ENCODE results near the gene DNAH10.
A peak's percentile ranks its signal among the peaks of the same experiment; 100 is the strongest.

Gene DNAH10

DNA sequence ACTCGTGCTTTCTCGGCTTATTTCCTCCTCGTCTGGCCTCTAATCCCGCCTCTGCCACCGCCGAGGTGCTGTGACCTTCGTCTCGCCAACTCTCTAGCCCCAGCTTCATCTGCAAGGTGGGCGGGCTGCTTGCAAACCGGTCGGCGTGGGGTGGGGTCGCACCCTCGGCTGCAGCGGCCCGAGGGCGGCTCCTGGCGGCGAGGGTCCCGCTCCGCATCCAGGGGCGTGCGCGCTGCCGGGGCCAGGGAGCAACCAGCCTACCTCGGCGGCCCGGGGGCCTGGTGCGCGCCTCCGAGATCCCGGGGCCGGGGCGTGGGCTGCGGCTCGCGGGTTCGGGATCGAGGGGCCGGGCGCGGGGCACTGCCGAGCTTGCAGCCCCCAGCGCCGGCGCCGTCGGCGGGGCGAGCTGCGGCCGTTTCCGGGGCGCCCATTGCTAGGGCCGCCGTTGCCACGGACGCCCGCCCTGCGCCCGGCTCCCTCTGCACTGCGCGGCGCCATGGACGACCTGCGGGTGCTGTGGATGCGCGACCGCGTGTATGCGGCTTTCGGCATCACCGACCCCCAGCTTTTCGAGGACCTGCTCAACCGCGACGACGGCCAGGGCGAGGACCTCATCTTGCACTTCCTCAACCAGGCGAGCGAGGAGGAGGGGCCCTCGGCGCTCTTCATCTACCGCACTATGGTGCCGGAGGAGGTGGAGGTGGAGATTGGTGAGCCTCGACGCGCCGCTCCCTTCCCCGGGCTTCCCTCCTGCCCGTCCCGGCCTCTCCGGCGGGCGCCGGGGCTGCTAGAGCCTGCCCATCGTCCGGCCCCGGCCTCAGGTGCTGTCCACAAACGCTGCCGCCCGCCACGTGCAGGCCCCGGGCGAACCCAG lies at the start of gene DNAH10:
Gene DNAH10 (plus strand): TSS at position 461 of the 874 bp plus-strand sequence. CDS start 36 bp downstream, at position 497.
- Histone ChIP-seq H3K27ac (ENCODE audit: low read depth, low read length) (no peak within 1 kb of the TSS), H3K4me3 (ENCODE audit: low read depth in 1 of 2, low read length in 2 of 2) (no peak within 1 kb of the TSS), H3K9me3 (ENCODE audit: low read length) (no peaks in the 10 kb centered on the region), H3K27me3 (ENCODE audit: control insufficient read depth in 1 of 2, insufficient read depth in 2 of 2, low read length in 2 of 2) (peaks cover 4 to 19% of the 10 kb centered on the region in 2 donors), H3K4me1 (ENCODE audit: insufficient read depth, low read length) (no peaks in the 10 kb centered on the region), H3K9ac (ENCODE audit: low read length) (no peak within 1 kb of the TSS), H3K36me3 (ENCODE audit: insufficient read depth, low read length) (peaks cover 4% of the 10 kb centered on the region)

DNA sequence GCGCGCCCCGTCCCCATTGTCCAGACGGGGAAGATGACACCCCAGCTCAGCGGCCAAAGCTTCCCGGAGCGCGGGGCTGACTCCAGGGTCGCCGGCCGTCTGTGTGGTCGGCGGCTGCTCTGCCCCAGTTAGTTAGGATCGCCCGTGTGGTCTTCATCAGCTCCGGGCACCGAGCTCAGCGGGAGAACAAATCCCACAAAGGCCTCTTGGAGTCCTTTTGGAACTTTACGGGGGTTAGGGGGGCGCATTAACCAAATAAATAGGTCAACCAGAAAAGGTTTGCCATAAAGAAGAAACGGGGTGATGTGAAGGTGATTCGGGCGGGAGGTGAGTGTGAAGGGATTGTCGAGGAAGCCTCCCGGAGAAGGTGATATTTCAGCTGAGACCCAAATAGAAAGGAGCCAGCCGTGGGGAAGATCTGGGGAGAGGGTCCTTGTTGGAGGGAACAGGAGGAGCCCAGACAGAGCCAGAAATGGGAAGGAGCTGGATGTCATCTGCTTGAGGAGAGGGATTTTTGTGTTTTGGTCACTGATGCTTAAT lies 49.3 kb upstream of the DNAH10 start:
- peak overlapping the region; percentile 76 for H3K9ac ChIP-seq (ENCODE audit: low read length)
- H3K4me1 ChIP-seq (ENCODE audit: insufficient read depth, low read length) = peaks cover 18% of the 10 kb centered on the region
- no peaks in the 10 kb centered on the region for H3K27me3 ChIP-seq (ENCODE audit: control insufficient read depth in 1 of 2, insufficient read depth in 2 of 2, low read length in 2 of 2)
- H3K9me3 ChIP-seq (ENCODE audit: low read length) = no peaks in the 10 kb centered on the region
- H3K36me3 ChIP-seq (ENCODE audit: insufficient read depth, low read length) = no peaks in the 10 kb centered on the region
- H3K27ac ChIP-seq (ENCODE audit: low read depth, low read length) = peak overlapping the region; percentile 76
- H3K4me3 ChIP-seq (ENCODE audit: low read depth in 1 of 2, low read length in 2 of 2) = peak overlapping the region; percentile 76 to 98

GRCh38 chr12:123713398-123713797 lies 48.7 kb upstream of the DNAH10 start:
- no peaks in the 10 kb centered on the region for H3K27me3 ChIP-seq (ENCODE audit: control insufficient read depth in 1 of 2, insufficient read depth in 2 of 2, low read length in 2 of 2)
- H3K9me3 ChIP-seq (ENCODE audit: low read length) = no peaks in the 10 kb centered on the region
- no peaks in the 10 kb centered on the region for H3K36me3 ChIP-seq (ENCODE audit: insufficient read depth, low read length)
- peaks cover 18% of the 10 kb centered on the region for H3K4me1 ChIP-seq (ENCODE audit: insufficient read depth, low read length)
- no peak overlapping the region for H3K27ac ChIP-seq (ENCODE audit: low read depth, low read length)
- peak overlapping the region; percentile 76 for H3K9ac ChIP-seq (ENCODE audit: low read length)
- H3K4me3 ChIP-seq (ENCODE audit: low read depth in 1 of 2, low read length in 2 of 2) = peak overlapping the region in 1 of 2 donors; percentile 76

DNA sequence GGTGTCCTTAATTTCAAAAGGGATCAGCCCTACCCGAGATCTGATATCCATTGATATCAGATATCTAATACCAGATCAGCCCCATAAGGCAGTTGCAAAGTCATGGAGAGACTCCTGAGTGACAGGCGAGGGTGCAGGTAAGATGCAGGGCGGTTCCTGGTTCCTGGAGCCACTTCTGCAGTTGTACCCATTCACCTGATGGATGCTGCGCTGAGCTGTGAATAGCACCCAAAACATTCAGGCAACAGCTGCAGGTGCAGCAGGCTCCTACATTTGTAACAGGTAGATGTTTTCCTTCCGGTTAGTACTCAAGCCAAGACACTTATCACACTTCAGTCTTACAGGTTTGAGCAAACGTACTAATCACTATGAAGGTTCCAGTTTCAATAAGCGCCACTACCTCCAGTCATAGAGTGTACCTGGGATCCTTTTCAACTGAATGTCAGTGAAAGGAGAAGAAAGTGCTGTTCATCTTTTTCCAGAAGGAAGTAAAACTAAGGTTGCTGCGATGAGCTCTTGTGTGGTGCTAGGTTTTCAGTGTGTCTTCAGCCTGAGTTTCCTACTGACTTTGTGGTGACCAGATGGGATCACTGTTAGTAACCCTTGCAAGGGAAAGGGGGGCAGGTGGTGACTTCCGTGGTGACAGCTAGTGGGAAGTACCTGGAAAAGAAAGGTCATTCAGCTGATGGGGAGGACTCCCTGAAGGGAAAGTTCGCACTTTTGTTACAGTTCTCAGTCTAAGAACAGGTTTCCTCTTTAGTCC lies 48.1 kb upstream of the DNAH10 start:
- H3K4me1 ChIP-seq (ENCODE audit: insufficient read depth, low read length) = peaks cover 18% of the 10 kb centered on the region
- peak overlapping the region in 1 of 2 donors; percentile 76 for H3K4me3 ChIP-seq (ENCODE audit: low read depth in 1 of 2, low read length in 2 of 2)
- no peaks in the 10 kb centered on the region for H3K9me3 ChIP-seq (ENCODE audit: low read length)
- H3K9ac ChIP-seq (ENCODE audit: low read length) = no peak overlapping the region
- H3K36me3 ChIP-seq (ENCODE audit: insufficient read depth, low read length) = no peaks in the 10 kb centered on the region
- H3K27ac ChIP-seq (ENCODE audit: low read depth, low read length) = no peak overlapping the region
- H3K27me3 ChIP-seq (ENCODE audit: control insufficient read depth in 1 of 2, insufficient read depth in 2 of 2, low read length in 2 of 2) = no peaks in the 10 kb centered on the region

GRCh38 chr12:123715195-123715594 lies 46.9 kb upstream of the DNAH10 start:
- Histone ChIP-seq H3K36me3 (ENCODE audit: insufficient read depth, low read length) (no peaks in the 10 kb centered on the region), H3K27me3 (ENCODE audit: control insufficient read depth in 1 of 2, insufficient read depth in 2 of 2, low read length in 2 of 2) (no peaks in the 10 kb centered on the region), H3K9me3 (ENCODE audit: low read length) (no peaks in the 10 kb centered on the region), H3K9ac (ENCODE audit: low read length) (no peak overlapping the region), H3K27ac (ENCODE audit: low read depth, low read length) (no peak overlapping the region), H3K4me1 (ENCODE audit: insufficient read depth, low read length) (peaks cover 18% of the 10 kb centered on the region), H3K4me3 (ENCODE audit: low read depth in 1 of 2, low read length in 2 of 2) (no peak overlapping the region)

- no peak overlapping the region for H3K9ac ChIP-seq (ENCODE audit: low read length)
- no peak overlapping the region for H3K27ac ChIP-seq (ENCODE audit: low read depth, low read length)
- peaks cover 15% of the 10 kb centered on the region for H3K4me1 ChIP-seq (ENCODE audit: insufficient read depth, low read length)
- H3K4me3 ChIP-seq (ENCODE audit: low read depth in 1 of 2, low read length in 2 of 2) = no peak overlapping the region
- H3K36me3 ChIP-seq (ENCODE audit: insufficient read depth, low read length) = no peaks in the 10 kb centered on the region
- H3K27me3 ChIP-seq (ENCODE audit: control insufficient read depth in 1 of 2, insufficient read depth in 2 of 2, low read length in 2 of 2) = no peaks in the 10 kb centered on the region
- no peaks in the 10 kb centered on the region for H3K9me3 ChIP-seq (ENCODE audit: low read length)
Observed at GRCh38 chr12:123717350-123717749, 44.8 kb upstream of the DNAH10 start.

- H3K9me3 ChIP-seq (ENCODE audit: low read length) = no peaks in the 10 kb centered on the region
- H3K4me3 ChIP-seq (ENCODE audit: low read depth in 1 of 2, low read length in 2 of 2) = no peak overlapping the region
- H3K4me1 ChIP-seq (ENCODE audit: insufficient read depth, low read length) = no peaks in the 10 kb centered on the region
- no peaks in the 10 kb centered on the region for H3K27me3 ChIP-seq (ENCODE audit: control insufficient read depth in 1 of 2, insufficient read depth in 2 of 2, low read length in 2 of 2)
- no peak overlapping the region for H3K27ac ChIP-seq (ENCODE audit: low read depth, low read length)
- no peak overlapping the region for H3K9ac ChIP-seq (ENCODE audit: low read length)
- H3K36me3 ChIP-seq (ENCODE audit: insufficient read depth, low read length) = no peaks in the 10 kb centered on the region
Observed at GRCh38 chr12:123720141-123720814, 41.8 kb upstream of the DNAH10 start.

DNA sequence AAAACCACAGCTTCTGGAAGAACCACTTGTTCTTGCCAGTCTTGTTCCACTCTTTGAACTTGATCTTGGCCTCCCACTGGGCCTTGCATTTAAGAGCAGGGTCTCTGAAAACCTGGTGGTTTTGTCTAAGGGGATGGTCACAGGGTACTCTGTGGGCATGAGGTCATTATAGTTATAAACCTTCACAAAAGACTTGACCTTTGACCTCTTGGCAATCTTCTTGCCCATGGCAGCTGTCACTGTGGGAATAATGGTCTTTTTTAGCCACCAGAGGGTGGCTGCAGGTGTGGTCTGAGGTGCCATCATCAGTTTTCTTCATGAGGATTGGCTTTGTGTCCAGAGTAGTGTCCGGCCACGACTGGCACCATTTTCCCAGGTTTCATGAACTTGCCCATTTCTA lies 40.9 kb upstream of the DNAH10 start:
- no peak overlapping the region for H3K9ac ChIP-seq (ENCODE audit: low read length)
- no peak overlapping the region for H3K4me3 ChIP-seq (ENCODE audit: low read depth in 1 of 2, low read length in 2 of 2)
- no peaks in the 10 kb centered on the region for H3K4me1 ChIP-seq (ENCODE audit: insufficient read depth, low read length)
- no peaks in the 10 kb centered on the region for H3K27me3 ChIP-seq (ENCODE audit: control insufficient read depth in 1 of 2, insufficient read depth in 2 of 2, low read length in 2 of 2)
- H3K27ac ChIP-seq (ENCODE audit: low read depth, low read length) = no peak overlapping the region
- H3K36me3 ChIP-seq (ENCODE audit: insufficient read depth, low read length) = no peaks in the 10 kb centered on the region
- no peaks in the 10 kb centered on the region for H3K9me3 ChIP-seq (ENCODE audit: low read length)

DNA sequence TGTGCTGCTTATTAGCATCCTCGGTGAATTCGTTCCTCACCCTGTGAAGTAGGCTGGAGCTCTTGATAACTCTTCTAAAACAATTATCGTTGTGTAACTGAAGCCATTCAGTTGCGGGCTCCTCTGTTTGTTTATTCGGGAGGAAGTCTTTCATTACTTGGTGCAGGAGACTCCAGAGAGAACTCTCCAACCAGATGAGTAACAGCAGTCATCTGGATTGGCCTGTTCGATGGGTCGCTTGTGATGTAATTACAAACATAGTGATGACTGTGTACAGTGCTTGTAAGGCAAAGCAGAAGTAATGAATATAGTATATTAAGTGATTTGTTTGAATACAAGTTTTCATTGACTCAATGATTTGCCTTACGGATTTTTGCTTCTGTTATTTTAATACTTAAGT lies 39.1 kb upstream of the DNAH10 start:
- Histone ChIP-seq H3K36me3 (ENCODE audit: insufficient read depth, low read length) (peaks cover 12% of the 10 kb centered on the region), H3K9ac (ENCODE audit: low read length) (no peak overlapping the region)

DNA sequence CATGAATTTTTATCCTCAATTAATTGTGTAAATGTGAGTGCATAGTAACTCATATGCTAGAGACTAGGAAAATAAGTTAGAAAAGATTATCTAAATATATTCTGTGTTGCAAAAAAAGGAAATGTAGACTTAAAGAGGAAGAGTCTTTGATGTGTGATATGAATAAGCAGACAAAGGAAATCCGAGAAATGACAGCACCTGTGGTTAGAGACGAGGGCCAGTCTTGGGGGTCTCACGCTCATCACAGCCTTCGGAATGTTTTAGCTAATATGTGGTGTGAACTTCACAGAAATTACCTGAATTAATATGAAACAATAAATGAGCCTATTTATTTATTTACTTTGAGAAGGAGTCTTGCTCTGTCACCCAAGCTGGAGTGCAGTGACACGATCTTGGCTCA lies 38.3 kb upstream of the DNAH10 start:
- Histone ChIP-seq H3K9ac (ENCODE audit: low read length) (no peak overlapping the region), H3K9me3 (ENCODE audit: low read length) (no peaks in the 10 kb centered on the region), H3K4me3 (ENCODE audit: low read depth in 1 of 2, low read length in 2 of 2) (no peak overlapping the region), H3K36me3 (ENCODE audit: insufficient read depth, low read length) (peaks cover 16% of the 10 kb centered on the region), H3K27ac (ENCODE audit: low read depth, low read length) (no peak overlapping the region), H3K27me3 (ENCODE audit: control insufficient read depth in 1 of 2, insufficient read depth in 2 of 2, low read length in 2 of 2) (no peaks in the 10 kb centered on the region), H3K4me1 (ENCODE audit: insufficient read depth, low read length) (no peaks in the 10 kb centered on the region)

More for the DNA sequence above, 39.1 kb upstream of the DNAH10 start:
- Histone ChIP-seq H3K27ac (ENCODE audit: low read depth, low read length) (no peak overlapping the region), H3K9me3 (ENCODE audit: low read length) (no peaks in the 10 kb centered on the region), H3K4me3 (ENCODE audit: low read depth in 1 of 2, low read length in 2 of 2) (no peak overlapping the region), H3K27me3 (ENCODE audit: control insufficient read depth in 1 of 2, insufficient read depth in 2 of 2, low read length in 2 of 2) (no peaks in the 10 kb centered on the region), H3K4me1 (ENCODE audit: insufficient read depth, low read length) (no peaks in the 10 kb centered on the region)

DNA sequence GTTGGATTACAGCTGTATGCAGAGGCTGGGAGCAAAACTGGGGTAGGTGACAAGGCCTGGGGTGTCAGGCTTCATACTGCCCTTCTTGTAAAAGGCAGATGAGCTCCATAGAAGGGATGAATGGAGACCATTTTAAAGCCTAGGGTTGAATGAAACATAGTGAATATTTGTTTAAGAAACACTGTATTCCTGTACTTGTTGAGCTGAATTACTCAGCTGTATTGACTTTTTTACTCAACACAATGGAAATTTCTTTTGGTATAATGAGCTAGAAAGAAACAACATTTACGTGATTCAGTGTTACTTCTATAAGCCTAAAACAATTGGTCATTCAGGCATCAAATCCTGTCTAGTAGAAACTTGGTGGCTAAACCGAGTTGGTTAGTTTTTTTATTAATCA lies 35.9 kb upstream of the DNAH10 start:
- Histone ChIP-seq H3K27me3 (ENCODE audit: control insufficient read depth in 1 of 2, insufficient read depth in 2 of 2, low read length in 2 of 2) (no peaks in the 10 kb centered on the region), H3K9me3 (ENCODE audit: low read length) (no peaks in the 10 kb centered on the region), H3K27ac (ENCODE audit: low read depth, low read length) (no peak overlapping the region), H3K9ac (ENCODE audit: low read length) (no peak overlapping the region), H3K4me3 (ENCODE audit: low read depth in 1 of 2, low read length in 2 of 2) (no peak overlapping the region), H3K36me3 (ENCODE audit: insufficient read depth, low read length) (peaks cover 18% of the 10 kb centered on the region), H3K4me1 (ENCODE audit: insufficient read depth, low read length) (no peaks in the 10 kb centered on the region)
